Measurements from ENCODE around the gene VPS8.

GRCh38 chr3:184873141-184873540 is 61.2 kb downstream of the VPS8 start:
- no peak for TF ChIP-seq CTCF (conservative IDR thresholded peaks at IDR 0.05 in 1 of 2, IDR thresholded peaks at IDR 0.05 in 1 of 2; ENCODE audit: low read depth in 1 of 2, low read length in 2 of 2)
- TF ChIP-seq EZH2 (IDR thresholded peaks at IDR 0.05; ENCODE audit: low read length, missing control alignments): no peak
